Transverse colon (tissue), 4 donors: ENCODE data around the gene JAKMIP1.

Source experiments
- CTCF ChIP-seq, 5 experiments: fragments of 200-600 bp in 3 of 5; fragments of 450-650 bp in 2 of 5; sonication (generic) in 3 of 5; IDR thresholded peaks; 1 replicate in 2 of 5; 2 replicates in 3 of 5; pipeline ENCODE4 v1.5.1; 2016 to 2017; ENCODE audit warnings: antibody characterized with exemption in 5 of 5, inconsistent platforms in 3 of 5, mild to moderate bottlenecking in 2 of 5, moderate library complexity in 1 of 5
- EP300 ChIP-seq: sonication (generic); formaldehyde crosslinking; IDR thresholded peaks from one replicate; pipeline ENCODE4 v1.6.1; 2017; ENCODE audit warnings: antibody characterized with exemption, low read depth
- POLR2A ChIP-seq: fragments of 450-650 bp; IDR thresholded peaks from one replicate; pipeline ENCODE4 v1.6.1; 2016; ENCODE audit warnings: antibody characterized with exemption, mild to moderate bottlenecking, moderate library complexity
- POLR2AphosphoS5 ChIP-seq, 3 donors: sonication (generic); formaldehyde crosslinking; IDR thresholded peaks; one replicate each; pipeline ENCODE4 v1.6.1; 2016; ENCODE audit warnings: antibody characterized with exemption in 3 of 3

- TF ChIP-seq CTCF (IDR thresholded peaks at IDR 0.05), result no peak
- TF ChIP-seq EP300, result no peak
- no peak for TF ChIP-seq POLR2A
- no peak for TF ChIP-seq POLR2AphosphoS5 (IDR thresholded peaks at IDR 0.05)
These were observed 173.0 kb downstream of the JAKMIP1 start for GRCh38 chr4:6027392-6027791.
